Loucy (cell line): ENCODE measurements around the gene TENM4.

Experiments
- EZH2phosphoT487 ChIP-seq: fragments of 200-600 bp; IDR thresholded peaks from 2 replicates; pipeline ENCODE4 v1.6.1; 2018; ENCODE audit warnings: antibody characterized with exemption, mild to moderate bottlenecking, moderate library complexity, borderline replicate concordance
- TF ChIP-seq, protein P1 (sequence below): fragments of 200-600 bp; sonication (generic); conservative IDR thresholded peaks from 2 replicates; pipeline ENCODE4 v1.5.1; 2014; ENCODE audit warnings: mild to moderate bottlenecking, antibody characterized with exemption, low read length

DNA sequence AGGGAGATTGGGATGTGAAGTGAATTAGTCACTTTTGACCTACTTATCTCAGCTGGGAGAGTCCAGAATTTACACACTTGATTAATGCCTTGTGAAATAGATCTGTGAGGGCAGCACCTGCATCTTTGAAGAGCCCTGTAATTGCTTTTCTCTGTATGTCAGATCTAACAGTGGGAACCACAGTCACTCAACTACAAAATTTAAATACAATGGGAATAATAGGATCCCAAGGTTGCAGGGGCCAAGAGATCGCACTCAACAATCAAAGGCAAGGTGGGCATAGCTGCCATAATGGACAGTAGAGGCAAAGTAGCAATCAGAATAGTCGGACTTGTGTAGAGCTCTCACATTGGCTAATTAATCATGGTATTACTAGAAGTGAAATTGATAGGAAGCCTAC is 820.7 kb downstream of the TENM4 start:
- TF ChIP-seq, protein P1, sequence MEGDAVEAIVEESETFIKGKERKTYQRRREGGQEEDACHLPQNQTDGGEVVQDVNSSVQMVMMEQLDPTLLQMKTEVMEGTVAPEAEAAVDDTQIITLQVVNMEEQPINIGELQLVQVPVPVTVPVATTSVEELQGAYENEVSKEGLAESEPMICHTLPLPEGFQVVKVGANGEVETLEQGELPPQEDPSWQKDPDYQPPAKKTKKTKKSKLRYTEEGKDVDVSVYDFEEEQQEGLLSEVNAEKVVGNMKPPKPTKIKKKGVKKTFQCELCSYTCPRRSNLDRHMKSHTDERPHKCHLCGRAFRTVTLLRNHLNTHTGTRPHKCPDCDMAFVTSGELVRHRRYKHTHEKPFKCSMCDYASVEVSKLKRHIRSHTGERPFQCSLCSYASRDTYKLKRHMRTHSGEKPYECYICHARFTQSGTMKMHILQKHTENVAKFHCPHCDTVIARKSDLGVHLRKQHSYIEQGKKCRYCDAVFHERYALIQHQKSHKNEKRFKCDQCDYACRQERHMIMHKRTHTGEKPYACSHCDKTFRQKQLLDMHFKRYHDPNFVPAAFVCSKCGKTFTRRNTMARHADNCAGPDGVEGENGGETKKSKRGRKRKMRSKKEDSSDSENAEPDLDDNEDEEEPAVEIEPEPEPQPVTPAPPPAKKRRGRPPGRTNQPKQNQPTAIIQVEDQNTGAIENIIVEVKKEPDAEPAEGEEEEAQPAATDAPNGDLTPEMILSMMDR: no peak
- no peak for TF ChIP-seq EZH2phosphoT487
